GM12878 (cell line): ENCODE measurements around the gene DSE.

Experiments used
- MYC ChIP-seq: IDR thresholded peaks from 2 replicates; pipeline ENCODE4 v1.6.1; 2011; ENCODE audit warnings: mild to moderate bottlenecking, low read length, moderate library complexity, inconsistent platforms; ENCODE audit not compliant: insufficient read depth, insufficient replicate concordance, insufficient read length, severe bottlenecking
- TF ChIP-seq, protein P1 (sequence below), 3 experiments: IDR thresholded peaks in 2 of 3; conservative IDR thresholded peaks in 1 of 3; 2 replicates each; pipeline ENCODE4 v1.5.1; 2011; ENCODE audit warnings: low read depth in 3 of 3, low read length in 3 of 3, mild to moderate bottlenecking in 3 of 3, control low read depth in 2 of 3, moderate library complexity in 2 of 3, inconsistent platforms in 1 of 3, mixed read lengths in 1 of 3; ENCODE audit not compliant: control insufficient read depth in 2 of 3, insufficient read depth in 1 of 3; ENCODE audit errors: extremely low read depth in 1 of 3

DNA sequence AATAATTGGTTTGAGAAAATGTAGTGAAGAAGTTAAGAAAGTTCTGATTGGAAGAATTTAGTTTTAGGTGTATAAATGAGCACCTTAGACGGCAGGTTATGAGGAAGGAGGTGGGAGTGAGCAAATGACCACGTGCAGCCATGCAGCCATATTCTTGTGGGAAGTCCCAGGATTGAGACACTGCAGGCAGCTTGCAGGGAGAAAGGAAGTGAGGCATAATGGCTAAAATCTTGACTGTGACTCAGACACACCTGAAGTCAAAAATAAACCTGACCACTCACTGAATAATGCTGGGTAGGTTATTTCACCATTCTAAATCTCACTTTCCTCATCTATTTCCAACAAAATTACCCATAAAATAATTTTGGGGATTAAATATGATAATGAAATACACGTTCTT, 16.6 kb downstream of the DSE start:
- TF ChIP-seq, protein P1, sequence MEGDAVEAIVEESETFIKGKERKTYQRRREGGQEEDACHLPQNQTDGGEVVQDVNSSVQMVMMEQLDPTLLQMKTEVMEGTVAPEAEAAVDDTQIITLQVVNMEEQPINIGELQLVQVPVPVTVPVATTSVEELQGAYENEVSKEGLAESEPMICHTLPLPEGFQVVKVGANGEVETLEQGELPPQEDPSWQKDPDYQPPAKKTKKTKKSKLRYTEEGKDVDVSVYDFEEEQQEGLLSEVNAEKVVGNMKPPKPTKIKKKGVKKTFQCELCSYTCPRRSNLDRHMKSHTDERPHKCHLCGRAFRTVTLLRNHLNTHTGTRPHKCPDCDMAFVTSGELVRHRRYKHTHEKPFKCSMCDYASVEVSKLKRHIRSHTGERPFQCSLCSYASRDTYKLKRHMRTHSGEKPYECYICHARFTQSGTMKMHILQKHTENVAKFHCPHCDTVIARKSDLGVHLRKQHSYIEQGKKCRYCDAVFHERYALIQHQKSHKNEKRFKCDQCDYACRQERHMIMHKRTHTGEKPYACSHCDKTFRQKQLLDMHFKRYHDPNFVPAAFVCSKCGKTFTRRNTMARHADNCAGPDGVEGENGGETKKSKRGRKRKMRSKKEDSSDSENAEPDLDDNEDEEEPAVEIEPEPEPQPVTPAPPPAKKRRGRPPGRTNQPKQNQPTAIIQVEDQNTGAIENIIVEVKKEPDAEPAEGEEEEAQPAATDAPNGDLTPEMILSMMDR (IDR thresholded peaks at IDR 0.05 in 2 of 3, conservative IDR thresholded peaks at IDR 0.05 in 1 of 3; ENCODE audit: control insufficient read depth in 2 of 3, extremely low read depth in 1 of 3, insufficient read depth in 1 of 3, low read depth in 3 of 3, low read length in 3 of 3), result no peak
- TF ChIP-seq MYC, result no peak
